GM12872 (cell line): Measurements from ENCODE around the gene C10orf95.

Source experiments
- CTCF ChIP-seq: IDR thresholded peaks from 3 replicates; pipeline ENCODE4 v1.5.1; 2011; ENCODE audit warnings: low read depth, mild to moderate bottlenecking, low read length, moderate library complexity; ENCODE audit not compliant: insufficient read depth

The C10orf95 gene

GRCh38 chr10:102451105-102451969 lies at the start of gene C10orf95:
TSS of gene C10orf95 (minus strand) at chr10:102451543. CDS start at chr10:102451093, 450 bp downstream.
- TF ChIP-seq CTCF = no peak

- TF ChIP-seq CTCF = no peak
Observed at GRCh38 chr10:102499356-102499755, 48.0 kb upstream of the C10orf95 start.

GRCh38 chr10:102497545-102497944 lies 46.2 kb upstream of the C10orf95 start:
- no peak for TF ChIP-seq CTCF

GRCh38 chr10:102493771-102494170 lies 42.4 kb upstream of the C10orf95 start:
- no peak for TF ChIP-seq CTCF

GRCh38 chr10:102492983-102493382 lies 41.6 kb upstream of the C10orf95 start:
- no peak for TF ChIP-seq CTCF

- no peak for TF ChIP-seq CTCF
Observed at GRCh38 chr10:102492344-102492939, 41.1 kb upstream of the C10orf95 start.

- no peak for TF ChIP-seq CTCF
Observed at GRCh38 chr10:102491136-102491535, 39.8 kb upstream of the C10orf95 start.
